Activated CD8-positive, alpha-beta memory T cell treated with anti-CD3 and anti-CD28 coated beads, Interleukin-2, amount 50 U/mL, for 24 hours (primary cell): ENCODE data around the gene CTTNBP2.

Experiments used
- DNase-seq: peaks from one replicate; pipeline ENCODE4 v3.0.0-alpha.2; 2020; ENCODE audit errors: extremely low read depth

Gene CTTNBP2

DNA sequence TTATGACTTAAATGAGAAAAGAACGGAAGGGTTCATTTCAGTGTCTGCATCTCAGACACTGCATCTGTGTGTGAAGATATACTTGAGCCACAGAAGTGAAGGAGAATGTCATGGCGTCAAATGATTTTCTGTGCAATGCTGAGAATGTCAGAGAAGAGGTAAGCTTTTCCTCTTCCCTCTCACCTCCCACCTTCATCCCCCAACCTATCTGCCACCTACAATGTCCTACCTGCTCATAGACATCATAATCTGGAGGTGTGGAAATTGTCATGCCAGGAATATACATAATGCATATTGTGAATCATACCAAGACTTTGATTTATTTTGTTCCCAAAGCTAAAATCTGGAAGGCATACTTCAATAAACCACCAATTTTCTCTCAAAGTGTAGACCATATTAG, 53.7 kb downstream of the CTTNBP2 start:
- no peak for DNase-seq

DNA sequence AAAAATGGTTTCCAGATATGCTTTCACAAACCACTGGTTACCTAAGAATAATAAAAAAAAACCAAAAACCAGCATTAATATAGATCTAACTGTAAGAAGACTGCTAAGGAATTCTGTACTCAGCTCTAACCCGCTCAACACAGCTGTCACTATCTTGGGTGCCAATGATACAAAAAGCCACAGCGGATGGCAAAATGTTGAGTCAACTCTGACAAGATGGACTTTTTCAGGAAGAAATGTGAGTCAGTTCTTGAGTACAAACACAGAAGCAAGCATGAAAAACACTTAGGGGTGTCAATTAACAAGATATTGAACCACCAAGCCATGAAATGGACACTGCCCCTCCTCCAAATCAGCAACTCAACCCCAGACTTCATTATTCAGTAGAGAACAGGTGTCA, 55.0 kb downstream of the CTTNBP2 start:
- no peak for DNase-seq

DNA sequence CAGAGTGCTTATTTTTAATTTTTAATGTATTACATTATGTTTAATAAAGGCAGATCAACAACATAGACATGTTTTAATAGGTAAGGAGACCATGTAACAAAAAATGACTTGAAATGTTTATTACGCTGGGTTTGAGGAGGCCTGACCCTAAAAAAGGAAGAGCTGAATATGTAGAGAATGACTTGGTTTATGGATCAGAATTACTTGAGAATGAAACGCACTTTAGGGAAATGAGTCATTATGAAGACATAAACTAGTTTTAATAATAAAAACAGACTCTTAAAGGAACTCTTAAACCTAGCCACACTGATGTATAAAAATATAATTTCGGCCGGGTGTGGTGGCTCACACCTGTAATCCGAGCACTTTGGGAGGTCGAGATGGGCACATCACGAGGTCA, 56.5 kb downstream of the CTTNBP2 start:
- DNase-seq = no peak

DNA sequence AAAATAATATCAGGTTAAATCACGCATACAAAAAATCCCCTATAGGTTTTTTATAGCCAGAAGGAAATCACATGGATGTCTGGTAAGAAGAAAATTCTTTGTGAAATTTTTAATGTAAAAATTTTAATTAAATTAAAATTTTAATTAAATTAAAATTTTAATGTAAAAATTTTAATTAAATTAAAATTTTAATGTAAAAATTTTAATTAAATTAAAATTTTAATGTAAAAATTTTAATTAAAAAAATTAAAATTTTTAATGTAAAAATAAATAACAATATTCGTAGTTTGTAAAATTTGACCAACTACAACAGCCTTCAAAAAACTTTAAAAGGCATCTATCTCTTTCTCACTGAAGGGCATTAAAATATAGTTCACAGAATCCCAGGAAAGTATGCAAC, 61.5 kb downstream of the CTTNBP2 start:
- DNase-seq = no peak

DNA sequence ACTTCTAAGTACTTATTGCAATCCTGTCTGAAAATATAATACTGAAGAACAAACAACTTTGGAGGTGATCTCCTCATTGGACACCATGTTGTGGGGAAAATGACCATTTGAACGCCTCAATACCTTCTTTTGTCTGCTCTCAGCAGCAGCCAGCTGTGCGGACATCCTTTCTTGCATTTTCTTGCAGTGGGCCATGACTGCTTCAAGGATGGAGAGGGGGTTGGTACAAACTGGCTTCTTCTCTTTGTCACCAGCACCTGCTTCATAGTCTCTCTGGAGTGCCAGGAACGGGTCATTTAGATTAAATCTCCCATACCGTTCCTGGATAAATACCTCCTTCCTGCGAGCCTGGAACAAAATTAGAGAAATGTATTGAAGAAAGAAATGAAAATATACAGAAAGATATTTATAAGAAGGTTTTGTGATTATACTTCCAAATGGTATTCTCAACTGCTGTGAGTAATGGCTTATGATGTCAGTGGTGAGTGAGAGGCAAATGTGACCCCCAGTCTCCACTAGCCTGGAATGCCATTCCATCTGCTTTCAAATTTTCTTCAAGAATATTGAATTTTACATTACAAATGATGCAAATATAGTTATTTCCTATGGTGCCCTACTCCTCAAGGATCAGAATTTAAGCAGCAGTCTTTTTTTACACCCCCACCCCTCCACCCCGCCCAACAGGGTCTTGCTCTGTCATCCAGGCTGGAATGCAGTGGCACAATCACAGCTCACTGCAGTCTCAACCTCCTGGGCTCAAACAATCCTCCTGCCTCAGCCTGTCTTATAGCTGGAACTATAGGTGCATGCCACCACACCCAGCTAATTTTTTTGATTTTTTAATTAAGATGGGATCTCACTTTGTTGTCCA, 62.4 kb downstream of the CTTNBP2 start:
- no peak for DNase-seq

DNA sequence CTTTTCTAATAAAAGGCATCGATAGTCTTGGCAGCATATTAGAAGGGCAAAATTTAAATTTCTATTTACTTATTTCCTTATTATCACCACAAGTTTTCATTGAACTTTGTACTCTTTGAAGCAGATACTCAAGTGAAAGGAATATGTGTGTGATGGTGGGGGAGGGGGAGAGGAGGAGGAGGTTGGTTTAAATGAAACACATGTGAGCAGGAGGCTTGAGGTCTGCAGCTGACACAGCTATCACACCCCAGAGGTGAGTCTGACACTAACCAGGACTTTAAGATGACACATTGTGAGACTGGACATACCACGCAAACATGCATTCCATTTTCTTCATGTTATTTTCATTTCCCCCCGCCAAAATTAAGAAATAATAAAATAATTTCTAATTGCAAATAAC, 63.3 kb downstream of the CTTNBP2 start:
- DNase-seq = no peak

DNA sequence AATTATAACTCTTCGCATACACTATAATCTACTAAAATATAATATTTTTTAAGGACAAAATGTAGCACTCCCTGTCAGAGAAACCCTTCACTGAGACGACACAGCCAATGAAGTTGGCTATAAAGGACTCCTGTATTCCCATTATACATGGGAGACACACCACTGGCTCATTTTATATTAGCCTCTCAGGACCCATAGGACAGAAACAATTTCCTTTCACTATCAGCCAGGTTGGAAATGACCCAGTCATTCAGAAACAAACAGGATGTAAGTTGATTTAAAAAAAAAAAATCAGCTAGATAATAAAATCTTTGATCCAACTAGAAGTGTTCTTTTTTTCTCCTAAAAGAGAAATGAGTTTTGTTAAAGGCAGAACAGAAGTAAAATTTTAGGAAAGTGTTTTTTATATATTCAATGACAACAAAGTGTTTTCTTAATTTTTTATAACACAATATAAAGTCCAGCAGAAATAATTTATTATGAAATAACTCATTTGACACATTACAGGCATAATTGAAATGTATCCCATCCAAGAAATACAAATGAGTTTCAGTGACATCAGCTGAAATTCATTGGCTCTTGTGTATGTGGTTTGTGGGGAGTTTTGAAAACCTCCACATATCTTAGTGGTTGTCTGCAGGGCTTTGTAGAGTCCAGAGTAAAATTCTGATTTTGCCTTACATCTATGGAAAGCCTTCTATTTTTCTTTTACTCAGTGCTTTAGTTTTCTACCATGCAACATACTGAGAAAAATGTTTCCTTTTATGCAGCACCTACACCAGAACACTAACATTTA, 64.1 kb downstream of the CTTNBP2 start:
- no peak for DNase-seq

DNA sequence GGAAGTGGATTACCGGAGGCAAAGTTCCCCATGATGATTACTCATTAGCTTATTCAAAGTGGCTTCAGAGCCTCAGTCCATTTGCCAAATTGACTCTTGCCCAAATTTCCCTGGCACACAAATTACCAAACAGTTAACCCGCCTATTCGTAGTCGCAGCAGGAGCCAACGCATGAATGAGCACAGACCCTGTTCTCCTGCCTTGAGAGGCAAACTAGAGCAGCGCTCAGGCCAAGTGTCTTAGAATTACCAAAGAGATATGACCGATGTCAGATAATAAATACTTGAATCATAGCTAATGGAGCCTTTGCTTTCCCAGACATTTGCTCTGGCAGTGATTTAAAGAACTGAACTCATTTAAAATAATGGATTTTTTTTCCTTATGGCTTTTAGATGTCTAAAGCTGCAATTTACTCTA, 64.9 kb downstream of the CTTNBP2 start:
- no peak for DNase-seq

DNA sequence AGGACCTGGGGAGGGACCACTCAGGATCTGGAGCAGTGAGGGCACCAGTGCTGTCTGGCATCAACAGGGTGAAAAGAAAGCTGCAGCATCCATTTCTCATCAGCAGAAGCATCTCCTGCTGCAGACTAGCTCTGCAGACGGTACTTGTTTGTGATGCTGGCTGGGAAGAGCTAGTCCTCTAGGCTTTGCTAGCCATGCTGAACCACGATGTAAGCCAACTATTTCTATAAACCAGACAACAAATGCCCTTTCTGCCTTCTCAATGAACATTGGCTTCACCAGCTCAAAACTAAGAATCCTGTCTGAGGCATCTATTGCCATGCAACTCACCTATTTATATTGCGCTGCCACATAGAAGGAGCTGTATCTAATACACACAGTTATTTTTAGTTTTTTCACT, 65.6 kb downstream of the CTTNBP2 start:
- no peak for DNase-seq

DNA sequence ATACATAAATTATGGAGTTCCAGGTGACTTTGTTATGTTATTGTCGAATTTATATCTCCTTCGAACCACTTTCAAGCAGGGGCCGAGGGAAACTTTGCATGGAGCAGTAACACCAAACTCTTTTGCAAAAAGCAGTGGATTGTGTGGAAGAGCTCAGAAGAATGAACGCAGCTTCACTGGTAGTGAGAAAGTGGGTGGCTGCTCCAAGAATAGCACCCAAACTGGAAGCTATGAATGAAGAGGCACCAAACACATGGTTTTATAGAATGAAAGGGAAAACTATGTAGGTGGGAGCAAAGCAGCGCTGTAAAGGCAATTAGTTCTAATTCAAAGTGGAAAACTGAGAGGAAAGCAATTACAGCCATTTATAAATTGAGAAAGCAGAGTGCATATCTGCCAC, 67.2 kb downstream of the CTTNBP2 start:
- DNase-seq = no peak

DNA sequence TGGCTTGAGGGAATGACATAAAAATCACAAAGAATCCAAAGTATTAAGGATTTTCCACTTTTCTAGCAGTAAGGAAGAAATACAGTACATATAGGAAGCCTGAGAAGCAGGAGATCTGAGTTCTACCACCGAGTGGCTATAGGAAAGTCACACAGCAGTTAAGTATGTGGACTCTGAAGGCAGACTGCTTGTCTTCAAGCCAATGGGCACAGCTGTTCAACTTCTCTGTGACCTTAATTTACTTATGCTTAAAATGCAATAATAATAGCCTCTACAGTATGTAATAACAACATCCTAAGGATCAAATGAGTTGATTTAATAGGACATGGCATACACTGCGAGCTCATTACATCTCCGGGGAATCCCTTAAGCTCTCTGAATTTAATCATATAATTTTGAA, 68.0 kb downstream of the CTTNBP2 start:
- DNase-seq = no peak

DNA sequence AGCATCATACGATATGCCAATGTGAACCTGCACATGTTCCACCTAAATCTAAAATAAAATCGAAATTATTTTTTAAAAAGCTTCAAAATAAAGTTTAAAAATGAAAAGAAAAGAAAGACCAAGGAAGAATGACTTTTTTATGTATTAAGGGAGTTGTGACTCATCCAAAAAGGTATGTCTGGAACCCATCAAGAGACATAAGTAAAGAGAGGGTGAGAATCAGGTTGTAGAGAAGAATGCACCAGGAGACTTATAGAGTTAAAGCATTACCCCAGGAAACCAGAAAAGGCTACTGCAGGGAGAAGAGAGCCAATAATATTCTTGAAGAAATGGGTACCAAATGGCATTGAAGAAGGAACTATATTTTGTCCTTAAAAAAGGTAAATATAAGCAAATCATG, 69.8 kb downstream of the CTTNBP2 start:
- no peak for DNase-seq

DNA sequence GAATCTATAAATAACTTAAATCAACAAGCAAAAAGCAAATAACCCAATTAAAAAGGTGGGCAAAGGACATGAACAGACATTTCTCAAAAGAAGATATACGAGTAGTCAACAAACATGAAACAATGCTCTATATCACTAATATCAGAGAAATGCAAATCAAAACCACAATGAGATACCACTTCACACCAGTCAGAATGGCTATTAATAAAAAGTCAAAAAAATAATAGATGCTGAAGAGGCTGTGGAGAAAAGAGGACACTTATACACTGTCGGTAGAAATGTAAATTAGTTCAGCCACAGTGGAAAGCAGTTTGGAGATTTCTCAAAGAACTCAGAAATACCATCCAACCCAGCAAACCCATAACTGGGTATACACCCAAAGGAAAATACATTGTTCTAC, 70.6 kb downstream of the CTTNBP2 start:
- DNase-seq = no peak

DNA sequence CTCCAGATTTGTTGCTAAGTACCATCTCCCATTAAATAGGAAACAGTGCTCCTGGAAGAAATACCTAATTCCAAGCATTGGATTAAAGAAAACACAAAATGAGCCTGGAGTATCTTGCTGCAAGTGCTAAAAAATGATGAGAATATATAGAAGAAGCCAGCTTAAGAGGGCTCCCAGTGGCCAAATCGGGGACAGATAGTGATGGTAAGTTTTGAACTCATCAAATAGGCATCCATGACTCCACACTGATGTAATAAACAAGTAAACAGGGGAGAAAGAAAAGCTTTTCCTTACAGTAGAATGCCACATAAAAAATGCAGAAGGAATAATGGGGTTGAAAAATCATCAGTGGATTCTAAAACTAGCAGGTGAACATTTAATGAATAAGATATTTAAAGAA, 72.4 kb downstream of the CTTNBP2 start:
- DNase-seq = no peak

DNA sequence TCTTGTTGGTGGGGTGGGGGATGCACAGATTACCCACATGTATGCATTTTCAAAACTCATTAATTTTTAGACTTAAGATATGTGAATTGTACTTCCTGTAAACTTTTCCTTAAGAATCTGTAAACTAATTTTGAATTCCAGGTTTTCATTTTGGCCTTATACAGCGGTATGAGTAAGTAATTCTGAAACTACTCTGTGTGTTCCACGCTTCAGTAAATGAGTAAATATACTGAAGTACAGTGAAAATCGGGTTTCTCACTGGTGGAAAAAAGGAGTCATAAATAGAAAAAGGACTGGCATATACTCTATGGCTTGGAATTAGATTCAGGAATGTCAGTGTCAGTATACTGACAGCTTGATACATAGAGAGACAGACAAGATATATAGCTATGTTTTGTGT, 72.8 kb downstream of the CTTNBP2 start:
- DNase-seq = no peak

DNA sequence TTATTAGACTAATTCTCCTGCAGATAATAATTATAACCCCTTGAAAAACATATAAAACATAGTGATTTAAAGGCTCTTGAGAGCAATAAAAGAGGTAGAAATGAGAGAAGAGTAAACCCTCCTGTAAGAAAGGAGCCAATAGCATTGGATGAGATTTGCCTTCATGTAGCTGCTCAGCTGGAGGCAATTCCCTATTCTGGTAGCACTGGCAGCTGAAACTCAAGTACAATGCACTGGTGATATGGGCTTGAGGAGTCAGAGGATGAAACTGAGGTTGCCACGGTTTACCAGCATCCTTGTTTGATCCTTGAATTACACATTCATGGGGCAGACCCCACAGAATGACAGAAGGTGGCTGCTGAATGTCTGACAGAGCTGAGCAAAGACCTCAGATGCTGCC, 76.4 kb downstream of the CTTNBP2 start:
- DNase-seq = no peak

DNA sequence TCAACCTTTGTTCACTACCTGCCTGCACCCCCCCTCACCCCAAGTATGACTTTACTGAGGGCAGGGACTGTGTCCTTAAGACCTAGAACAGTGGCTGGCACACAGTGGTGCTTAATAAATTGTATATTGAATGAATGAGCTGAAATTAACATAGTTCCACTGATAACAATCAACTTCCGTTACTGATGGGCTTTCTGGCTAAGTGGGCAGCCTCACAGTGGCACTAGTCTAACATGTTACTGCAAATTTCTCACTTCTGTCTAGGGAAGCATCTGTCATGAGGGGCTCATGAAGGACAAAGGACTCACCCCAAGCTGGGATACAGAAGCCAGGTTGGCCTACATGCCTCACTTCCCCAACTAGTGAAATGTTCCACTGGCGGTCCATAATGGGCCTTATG, 79.3 kb downstream of the CTTNBP2 start:
- DNase-seq = no peak

DNA sequence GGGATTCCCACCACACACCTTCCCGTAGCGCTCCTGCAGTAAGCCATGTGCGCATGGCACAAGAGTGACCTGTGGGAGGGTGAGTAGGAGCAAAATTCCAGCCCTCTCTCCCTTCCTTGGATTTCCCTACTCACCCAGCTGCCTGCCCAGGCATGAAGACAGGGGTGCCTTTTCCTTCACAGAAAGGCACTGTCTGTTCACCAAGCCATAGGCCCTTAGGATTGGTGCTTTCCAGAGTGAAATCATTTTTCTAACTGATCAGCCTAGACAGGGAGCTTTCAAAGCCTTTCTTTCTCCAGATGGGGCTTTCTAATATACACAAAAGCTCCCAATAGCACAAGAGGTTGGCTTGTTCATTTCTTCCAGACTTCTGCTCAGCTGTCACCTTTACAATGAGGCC, 79.7 kb downstream of the CTTNBP2 start:
- DNase-seq = no peak

DNA sequence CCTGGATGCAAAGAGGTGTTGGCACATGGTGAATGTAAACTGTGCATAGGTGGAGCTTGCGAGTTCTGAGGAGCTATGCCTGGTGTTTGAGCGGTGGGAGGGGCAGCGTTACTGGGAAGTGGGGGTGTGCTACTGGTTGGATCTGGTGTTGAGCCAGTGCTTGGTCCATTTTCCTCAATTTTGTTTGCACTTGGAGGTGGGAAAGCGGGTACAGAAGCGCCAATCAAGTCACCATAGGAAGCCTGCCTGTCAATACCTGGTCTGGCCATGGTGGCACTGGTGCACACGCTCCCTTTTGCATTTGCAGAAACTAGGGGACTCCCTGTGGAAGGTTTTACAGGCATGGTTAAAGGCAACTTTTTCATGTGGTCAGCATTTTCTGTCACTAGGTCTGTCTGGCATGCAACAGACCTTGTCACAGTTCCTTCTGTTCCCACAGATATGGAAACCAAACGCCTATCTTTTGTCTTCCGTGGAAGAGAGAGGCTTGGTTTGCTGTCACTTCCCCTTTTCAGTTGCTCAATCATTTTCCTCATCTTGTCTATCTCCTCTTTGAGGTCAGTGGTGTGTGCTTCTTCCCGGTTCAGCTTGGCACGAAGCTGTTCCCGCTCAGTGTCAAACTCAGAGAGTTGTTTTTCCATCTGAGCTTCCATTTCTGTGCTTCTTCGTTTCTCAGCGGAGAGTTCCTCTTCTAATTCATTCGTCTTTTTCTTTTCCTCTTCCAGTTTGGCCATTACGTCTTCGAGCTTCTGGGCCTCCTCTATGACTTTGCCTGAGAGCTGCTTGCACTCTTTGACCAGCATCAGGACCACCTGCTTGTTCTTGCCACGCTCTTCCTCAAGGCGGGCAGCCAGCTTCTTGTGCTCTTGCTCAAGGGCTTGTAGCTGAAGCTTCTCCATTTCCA, 81.1 kb downstream of the CTTNBP2 start:
- DNase-seq = no peak

DNA sequence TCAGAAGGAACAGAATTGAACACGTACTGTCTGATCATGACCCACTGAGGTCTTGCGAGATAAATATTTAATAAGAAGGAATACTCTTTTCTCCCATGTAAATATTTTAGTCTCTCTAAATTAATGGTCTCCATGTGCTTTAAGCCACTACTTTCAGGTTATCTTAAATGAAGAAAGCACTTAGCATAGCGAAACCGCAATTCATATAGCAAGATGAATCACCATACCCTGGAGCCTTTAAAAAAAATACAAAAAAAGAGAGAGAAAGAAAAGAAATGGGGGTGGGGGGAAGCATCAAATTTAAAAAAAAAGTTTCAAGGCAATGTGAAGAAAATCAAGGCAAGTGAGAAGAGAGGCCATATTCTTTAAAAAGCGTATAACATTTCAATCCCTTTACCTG, 82.5 kb downstream of the CTTNBP2 start:
- DNase-seq = no peak

DNA sequence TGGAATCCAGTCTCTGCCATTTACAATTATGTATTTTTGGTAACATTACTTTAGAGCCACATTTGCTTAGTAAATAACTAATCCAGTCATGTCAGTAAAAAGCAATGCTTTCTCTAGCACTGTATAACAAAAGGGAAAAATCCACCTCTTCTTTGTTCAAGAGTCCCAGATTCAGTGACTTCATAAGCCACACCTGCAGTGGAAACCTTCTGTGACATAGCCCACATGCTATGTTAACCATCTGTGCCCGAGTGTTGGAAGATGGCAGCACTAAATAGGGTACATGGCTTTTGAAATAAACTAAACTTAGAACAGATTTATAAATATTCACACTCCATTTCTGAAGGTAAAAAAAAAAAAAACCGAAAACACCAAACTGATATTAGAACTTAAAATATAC, 83.0 kb downstream of the CTTNBP2 start:
- no peak for DNase-seq

DNA sequence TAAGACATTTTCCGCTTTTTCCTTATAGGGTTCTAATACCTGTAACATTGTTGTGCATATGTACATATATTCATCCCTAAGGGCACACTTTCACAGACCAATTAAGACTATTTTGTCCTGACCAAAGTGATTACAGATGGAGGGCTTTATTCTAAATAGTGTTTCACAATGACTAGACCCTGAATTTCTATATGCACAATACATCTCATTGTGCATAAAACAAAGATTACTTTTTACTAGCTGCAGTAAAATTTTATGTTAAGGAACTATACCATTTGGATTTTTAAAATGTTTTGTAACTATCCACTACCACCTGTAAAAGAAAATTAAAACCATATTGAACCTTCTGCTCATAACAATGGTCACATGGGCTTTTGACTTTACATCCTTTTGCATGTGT, 87.8 kb downstream of the CTTNBP2 start:
- no peak for DNase-seq
